Mononuclear cell (primary cell): ENCODE data around the gene GABRR3. TPM values are rescaled to one million over a fixed set of nuclear protein-coding genes. Genes with fewer than 3 reads are reported as not detected.

Experiments
- H3K27me3 ChIP-seq: 2 replicates; pipeline ENCODE4 v1.6.0; 2011; ENCODE audit warnings: low read length, control low read depth; ENCODE audit not compliant: insufficient read depth
- H3K4me1 ChIP-seq: 2 replicates; pipeline ENCODE4 v1.5.1; 2011; ENCODE audit warnings: mild to moderate bottlenecking, low read length, control low read depth; ENCODE audit not compliant: insufficient read depth
- H3K4me3 ChIP-seq: 2 replicates; pipeline ENCODE4 v1.5.1; 2011; ENCODE audit warnings: mild to moderate bottlenecking, low read length, moderate library complexity
- H3K9me3 ChIP-seq: 2 replicates; pipeline ENCODE4 v1.5.1; 2011; ENCODE audit warnings: low read depth, mild to moderate bottlenecking, control low read depth, low read length
- total RNA-seq: library from RNA; depleted of rRNA; stranded (reverse); fragments of >200 nt; gene quantifications from one replicate; pipeline ENCODE4 v1.2.3, GENCODE V29; 2012

The GABRR3 gene
- total RNA-seq, 1 donor = under 0.01 TPM

GRCh38 chr3:97960993-97961766, 73.9 kb downstream of the GABRR3 start:
- H3K4me3 ChIP-seq = no peak overlapping the region
- no peaks in the 10 kb centered on the region for H3K27me3 ChIP-seq
- H3K4me1 ChIP-seq = peaks cover 9% of the 10 kb centered on the region
- no peaks in the 10 kb centered on the region for H3K9me3 ChIP-seq

DNA sequence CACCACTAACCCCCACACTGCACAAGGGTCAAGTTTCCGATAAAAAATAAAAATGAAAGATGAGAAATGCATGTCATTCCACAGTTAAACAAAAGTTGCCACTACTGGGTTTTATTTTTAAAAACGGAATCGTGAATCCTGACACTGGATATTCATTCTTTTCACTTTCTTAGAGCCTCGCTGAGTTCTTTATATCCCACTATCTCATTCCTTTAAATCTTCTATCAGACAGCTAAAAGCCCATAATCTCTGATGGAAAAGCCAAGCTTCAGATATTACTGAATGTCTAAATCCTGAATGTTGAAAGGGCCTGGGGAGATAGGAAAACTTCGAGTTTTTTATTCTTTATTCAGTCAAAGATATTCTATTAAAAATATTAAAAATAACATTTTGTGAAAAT, 74.6 kb downstream of the GABRR3 start:
- Histone ChIP-seq H3K9me3 (no peaks in the 10 kb centered on the region), H3K4me1 (peaks cover 9% of the 10 kb centered on the region), H3K27me3 (no peaks in the 10 kb centered on the region), H3K4me3 (no peak overlapping the region)

GRCh38 chr3:97959872-97960271, 75.2 kb downstream of the GABRR3 start:
- Histone ChIP-seq H3K4me1 (peaks cover 10% of the 10 kb centered on the region), H3K9me3 (no peaks in the 10 kb centered on the region), H3K27me3 (no peaks in the 10 kb centered on the region), H3K4me3 (no peak overlapping the region)

- H3K4me3 ChIP-seq = no peak overlapping the region
- H3K4me1 ChIP-seq = peaks cover 19% of the 10 kb centered on the region
- no peaks in the 10 kb centered on the region for H3K9me3 ChIP-seq
- H3K27me3 ChIP-seq = no peaks in the 10 kb centered on the region
These were observed 76.3 kb downstream of the GABRR3 start for GRCh38 chr3:97958796-97959195.

- no peak overlapping the region for H3K4me3 ChIP-seq
- H3K27me3 ChIP-seq = no peaks in the 10 kb centered on the region
- H3K4me1 ChIP-seq = peaks cover 18% of the 10 kb centered on the region
- H3K9me3 ChIP-seq = no peaks in the 10 kb centered on the region
These were observed 76.7 kb downstream of the GABRR3 start for GRCh38 chr3:97958396-97958795.

GRCh38 chr3:97957617-97958311, 77.4 kb downstream of the GABRR3 start:
- H3K4me3 ChIP-seq = no peak overlapping the region
- no peaks in the 10 kb centered on the region for H3K27me3 ChIP-seq
- peaks cover 18% of the 10 kb centered on the region for H3K4me1 ChIP-seq
- no peaks in the 10 kb centered on the region for H3K9me3 ChIP-seq

DNA sequence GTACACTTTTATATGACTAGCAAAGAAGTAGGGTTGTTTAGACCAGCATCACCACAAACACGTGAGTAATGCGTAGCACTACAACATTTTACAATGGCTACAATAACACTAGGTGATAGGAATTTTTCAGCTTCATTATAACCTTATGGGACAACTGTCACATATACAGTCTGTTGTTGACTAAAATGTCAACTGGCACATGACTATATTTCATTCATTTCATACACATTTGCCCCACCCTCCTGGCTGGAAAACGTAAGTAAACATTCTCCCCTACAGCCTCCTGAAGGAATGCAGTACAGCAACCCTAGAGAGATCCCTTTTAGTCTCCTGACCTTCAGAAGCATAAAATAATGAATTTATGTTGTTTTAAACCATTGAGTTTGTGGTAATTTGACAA, 79.1 kb downstream of the GABRR3 start:
- H3K4me1 ChIP-seq = peaks cover 26% of the 10 kb centered on the region
- H3K27me3 ChIP-seq = no peaks in the 10 kb centered on the region
- no peaks in the 10 kb centered on the region for H3K9me3 ChIP-seq
- H3K4me3 ChIP-seq = no peak overlapping the region

GRCh38 chr3:97954228-97954827, 80.8 kb downstream of the GABRR3 start:
- no peaks in the 10 kb centered on the region for H3K27me3 ChIP-seq
- H3K9me3 ChIP-seq = no peaks in the 10 kb centered on the region
- H3K4me1 ChIP-seq = peaks cover 26% of the 10 kb centered on the region
- H3K4me3 ChIP-seq = no peak overlapping the region

GRCh38 chr3:97952872-97953271, 82.2 kb downstream of the GABRR3 start:
- Histone ChIP-seq H3K9me3 (no peaks in the 10 kb centered on the region), H3K4me3 (no peak overlapping the region), H3K27me3 (no peaks in the 10 kb centered on the region), H3K4me1 (peaks cover 23% of the 10 kb centered on the region)

DNA sequence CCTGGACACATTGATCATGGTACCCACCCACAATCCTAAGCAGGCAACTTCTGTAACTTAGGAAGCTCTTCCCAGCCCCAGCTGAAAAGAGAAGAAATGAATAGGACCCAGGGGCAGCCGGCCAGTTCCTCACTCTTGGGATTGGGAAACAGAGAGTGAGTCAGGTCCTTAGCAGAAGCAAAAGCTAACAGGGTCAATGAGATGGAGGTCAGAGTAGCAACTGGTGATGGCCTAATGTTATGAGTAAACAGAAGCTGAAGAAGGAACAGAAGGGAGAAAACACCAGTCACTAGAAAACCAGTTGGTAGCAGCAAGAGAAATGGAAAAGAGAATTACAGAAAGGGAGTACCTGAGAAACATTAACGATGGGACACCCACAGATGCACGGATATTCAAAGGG, 82.8 kb downstream of the GABRR3 start:
- no peak overlapping the region for H3K4me3 ChIP-seq
- no peaks in the 10 kb centered on the region for H3K27me3 ChIP-seq
- H3K9me3 ChIP-seq = no peaks in the 10 kb centered on the region
- H3K4me1 ChIP-seq = peaks cover 23% of the 10 kb centered on the region

GRCh38 chr3:97950360-97950759, 84.8 kb downstream of the GABRR3 start:
- no peaks in the 10 kb centered on the region for H3K27me3 ChIP-seq
- no peak overlapping the region for H3K4me3 ChIP-seq
- H3K4me1 ChIP-seq = peaks cover 23% of the 10 kb centered on the region
- H3K9me3 ChIP-seq = no peaks in the 10 kb centered on the region

GRCh38 chr3:97949743-97950142, 85.4 kb downstream of the GABRR3 start:
- Histone ChIP-seq H3K27me3 (no peaks in the 10 kb centered on the region), H3K9me3 (no peaks in the 10 kb centered on the region), H3K4me3 (no peak overlapping the region), H3K4me1 (peaks cover 21% of the 10 kb centered on the region)

GRCh38 chr3:97949110-97949485, 86.0 kb downstream of the GABRR3 start:
- Histone ChIP-seq H3K4me1 (peaks cover 15% of the 10 kb centered on the region), H3K27me3 (no peaks in the 10 kb centered on the region), H3K9me3 (no peaks in the 10 kb centered on the region)

GRCh38 chr3:97948351-97949109, 86.6 kb downstream of the GABRR3 start:
- Histone ChIP-seq H3K27me3 (no peaks in the 10 kb centered on the region), H3K4me3 (no peak overlapping the region)

More at GRCh38 chr3:97949110-97949485, 86.0 kb downstream of the GABRR3 start:
- no peak overlapping the region for H3K4me3 ChIP-seq

More at GRCh38 chr3:97948351-97949109, 86.6 kb downstream of the GABRR3 start:
- no peaks in the 10 kb centered on the region for H3K9me3 ChIP-seq
- peaks cover 13% of the 10 kb centered on the region for H3K4me1 ChIP-seq
